CD4-positive, alpha-beta T cell (primary cell): Measurements from ENCODE around the gene TOM1L2. TPM values are rescaled to one million over a fixed set of nuclear protein-coding genes. Genes with fewer than 3 reads are reported as not detected.

Experiments
- ATAC-seq: fragments of 200-7000 bp; cut with Tn5 transposase; one replicate; pipeline ENCODE4 v1.10.0; 2022; ENCODE audit warnings: mild to moderate bottlenecking; ENCODE audit not compliant: poor library complexity
- CTCF ChIA-PET: fragments of 350-600 bp; sonication (Branson Sonifier 250); formaldehyde crosslinking; loops from one replicate; lab custom pipeline; 2021; ENCODE audit warnings: antibody characterized with exemption, inconsistent platforms; lab: Charles Lee
- POLR2A ChIA-PET: fragments of 350-600 bp; sonication (Branson Sonifier 250); formaldehyde crosslinking; loops from one replicate; lab custom pipeline; 2021; ENCODE audit warnings: antibody characterized with exemption, inconsistent platforms; lab: Charles Lee
- DNase-seq, 14 experiments: peaks; one replicate each; pipeline ENCODE4 v3.0.0-alpha.2; 2013 to 2020; ENCODE audit warnings: mixed read lengths in 2 of 14
- H3K27ac ChIP-seq, 2 donors: one replicate each; pipeline versions ENCODE4 v1.5.1 to v1.7.0; 2013; ENCODE audit warnings: low read length in 2 of 2, low read depth in 1 of 2, mild to moderate bottlenecking in 1 of 2
- H3K27me3 ChIP-seq, 2 experiments: 1 replicate in 1 of 2; 2 replicates in 1 of 2; pipeline versions ENCODE4 v1.6.1 to v1.7.0; 2013; ENCODE audit warnings: low read length in 2 of 2, control low read depth in 1 of 2, mild to moderate bottlenecking in 1 of 2, moderate library complexity in 1 of 2; ENCODE audit not compliant: insufficient read depth in 2 of 2, control insufficient read depth in 1 of 2
- H3K36me3 ChIP-seq: one replicate; pipeline ENCODE4 v1.6.1; 2013; ENCODE audit warnings: low read length, control low read depth; ENCODE audit not compliant: insufficient read depth
- H3K4me1 ChIP-seq: one replicate; pipeline ENCODE4 v1.6.1; 2013; ENCODE audit warnings: low read length, control low read depth; ENCODE audit not compliant: insufficient read depth
- H3K4me3 ChIP-seq: one replicate; pipeline ENCODE4 v1.5.1; 2013; ENCODE audit warnings: mild to moderate bottlenecking, low read length, moderate library complexity
- H3K9me3 ChIP-seq, 2 experiments: 1 replicate in 1 of 2; 2 replicates in 1 of 2; pipeline versions ENCODE4 v1.6.1 to v1.7.0; 2013; ENCODE audit warnings: low read length in 2 of 2, mild to moderate bottlenecking in 2 of 2, control low read depth in 1 of 2, moderate library complexity in 1 of 2; ENCODE audit not compliant: control insufficient read depth in 1 of 2, insufficient read depth in 1 of 2
- H3K27ac Mint-ChIP-seq: one replicate; pipeline ENCODE4 v1.8.0; 2020; ENCODE audit warnings: mixed read lengths
- H3K27me3 Mint-ChIP-seq: one replicate; pipeline ENCODE4 v1.8.0; 2021; ENCODE audit warnings: mixed read lengths
- H3K36me3 Mint-ChIP-seq: one replicate; pipeline ENCODE4 v1.8.0; 2021; ENCODE audit warnings: low read depth, mixed read lengths
- H3K4me1 Mint-ChIP-seq: one replicate; pipeline ENCODE4 v1.8.0; 2021; ENCODE audit warnings: low read depth, mixed read lengths
- H3K4me3 Mint-ChIP-seq: one replicate; pipeline ENCODE4 v1.8.0; 2020; ENCODE audit warnings: mild to moderate bottlenecking, mixed read lengths
- H3K9me3 Mint-ChIP-seq: one replicate; pipeline ENCODE4 v1.8.0; 2020; ENCODE audit warnings: mixed read lengths
- CTCF ChIP-seq: fragments of 200-600 bp; IDR thresholded peaks from one replicate; pipeline ENCODE4 v1.8.0; 2022; ENCODE audit warnings: antibody characterized with exemption, mild to moderate bottlenecking
- intact Hi-C, 2 experiments: fragments of 100-400 bp; cut with DNase I in 1 of 2; cut with micrococcal nuclease in 1 of 2; formaldehyde crosslinking; loops; one replicate each; pipeline versions ENCODE4 v1.15.1 to v1.9.0; 2023 to 2025; cut with DNase I, micrococcal nuclease
- total RNA-seq, 174 experiments: library from RNA in 2 of 174; stranded (reverse) in 2 of 174; gene quantifications; one replicate each; pipeline ENCODE4 v1.2.3 and lab custom pipeline; 2021 to 2026

TOM1L2 gene
- total RNA-seq, 2 experiments from 2014 or later: 28.5 to 30.5 TPM

GRCh38 chr17:17797119-17797809, 174.9 kb downstream of the TOM1L2 start:
- Histone ChIP-seq H3K4me3 (no peak overlapping the region), H3K4me1 (peaks cover 24% of the 10 kb centered on the region), H3K36me3 (peaks cover 27% of the 10 kb centered on the region), H3K27ac (no peak overlapping the region), H3K9me3 (no peaks in the 10 kb centered on the region), H3K27me3 (no peaks in the 10 kb centered on the region)
- no peaks in the 10 kb centered on the region for H3K36me3 Mint-ChIP-seq
- ChIA-PET CTCF (no interaction called here), POLR2A (no interaction called here)
- DNase-seq: no peak
- no peaks in the 10 kb centered on the region for H3K9me3 Mint-ChIP-seq
- no peaks in the 10 kb centered on the region for H3K27me3 Mint-ChIP-seq
- peaks cover 18% of the 10 kb centered on the region for H3K4me1 Mint-ChIP-seq
- no peak overlapping the region for H3K4me3 Mint-ChIP-seq
- H3K27ac Mint-ChIP-seq: no peak overlapping the region
- no peak for TF ChIP-seq CTCF
- no peak for ATAC-seq
- intact Hi-C loops: no loop called here

- Mint-ChIP-seq H3K4me1 (peaks cover 23% of the 10 kb centered on the region), H3K27ac (no peak overlapping the region), H3K36me3 (no peaks in the 10 kb centered on the region), H3K9me3 (no peaks in the 10 kb centered on the region), H3K27me3 (no peaks in the 10 kb centered on the region), H3K4me3 (no peak overlapping the region)
- ChIA-PET POLR2A (no interaction called here), CTCF (no interaction called here)
- DNase-seq (no peak), ATAC-seq (no peak)
- H3K9me3 ChIP-seq: no peaks in the 10 kb centered on the region
- H3K27me3 ChIP-seq: no peaks in the 10 kb centered on the region
- peaks cover 30% of the 10 kb centered on the region for H3K4me1 ChIP-seq
- TF ChIP-seq CTCF: no peak
- H3K27ac ChIP-seq: no peak overlapping the region
- intact Hi-C loops: no loop called here
- H3K4me3 ChIP-seq: no peak overlapping the region
- peaks cover 27% of the 10 kb centered on the region for H3K36me3 ChIP-seq
Measured at GRCh38 chr17:17796787-17797061, 175.5 kb downstream of the TOM1L2 start.

GRCh38 chr17:17795946-17796786, 176.0 kb downstream of the TOM1L2 start:
- ChIA-PET POLR2A (no interaction called here), CTCF (no interaction called here)
- Mint-ChIP-seq H3K4me3 (no peak overlapping the region), H3K27me3 (no peaks in the 10 kb centered on the region), H3K4me1 (peaks cover 25% of the 10 kb centered on the region), H3K9me3 (no peaks in the 10 kb centered on the region), H3K36me3 (no peaks in the 10 kb centered on the region), H3K27ac (no peak overlapping the region)
- intact Hi-C loops: no loop called here
- no peaks in the 10 kb centered on the region for H3K9me3 ChIP-seq
- H3K4me1 ChIP-seq: peaks cover 32% of the 10 kb centered on the region
- ATAC-seq (no peak), DNase-seq (no peak)
- TF ChIP-seq CTCF: no peak
- H3K27ac ChIP-seq: no peak overlapping the region
- no peaks in the 10 kb centered on the region for H3K27me3 ChIP-seq
- peaks cover 27% of the 10 kb centered on the region for H3K36me3 ChIP-seq
- no peak overlapping the region for H3K4me3 ChIP-seq
